ENCODE data around the gene TRAF5.
"Not testable (repeated sequence)": the region's sequence is repeated elsewhere in the genome, so short reads cannot be mapped to it uniquely, and the experiment has no call there.

TRAF5 gene, protein sequence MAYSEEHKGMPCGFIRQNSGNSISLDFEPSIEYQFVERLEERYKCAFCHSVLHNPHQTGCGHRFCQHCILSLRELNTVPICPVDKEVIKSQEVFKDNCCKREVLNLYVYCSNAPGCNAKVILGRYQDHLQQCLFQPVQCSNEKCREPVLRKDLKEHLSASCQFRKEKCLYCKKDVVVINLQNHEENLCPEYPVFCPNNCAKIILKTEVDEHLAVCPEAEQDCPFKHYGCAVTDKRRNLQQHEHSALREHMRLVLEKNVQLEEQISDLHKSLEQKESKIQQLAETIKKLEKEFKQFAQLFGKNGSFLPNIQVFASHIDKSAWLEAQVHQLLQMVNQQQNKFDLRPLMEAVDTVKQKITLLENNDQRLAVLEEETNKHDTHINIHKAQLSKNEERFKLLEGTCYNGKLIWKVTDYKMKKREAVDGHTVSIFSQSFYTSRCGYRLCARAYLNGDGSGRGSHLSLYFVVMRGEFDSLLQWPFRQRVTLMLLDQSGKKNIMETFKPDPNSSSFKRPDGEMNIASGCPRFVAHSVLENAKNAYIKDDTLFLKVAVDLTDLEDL

DNA sequence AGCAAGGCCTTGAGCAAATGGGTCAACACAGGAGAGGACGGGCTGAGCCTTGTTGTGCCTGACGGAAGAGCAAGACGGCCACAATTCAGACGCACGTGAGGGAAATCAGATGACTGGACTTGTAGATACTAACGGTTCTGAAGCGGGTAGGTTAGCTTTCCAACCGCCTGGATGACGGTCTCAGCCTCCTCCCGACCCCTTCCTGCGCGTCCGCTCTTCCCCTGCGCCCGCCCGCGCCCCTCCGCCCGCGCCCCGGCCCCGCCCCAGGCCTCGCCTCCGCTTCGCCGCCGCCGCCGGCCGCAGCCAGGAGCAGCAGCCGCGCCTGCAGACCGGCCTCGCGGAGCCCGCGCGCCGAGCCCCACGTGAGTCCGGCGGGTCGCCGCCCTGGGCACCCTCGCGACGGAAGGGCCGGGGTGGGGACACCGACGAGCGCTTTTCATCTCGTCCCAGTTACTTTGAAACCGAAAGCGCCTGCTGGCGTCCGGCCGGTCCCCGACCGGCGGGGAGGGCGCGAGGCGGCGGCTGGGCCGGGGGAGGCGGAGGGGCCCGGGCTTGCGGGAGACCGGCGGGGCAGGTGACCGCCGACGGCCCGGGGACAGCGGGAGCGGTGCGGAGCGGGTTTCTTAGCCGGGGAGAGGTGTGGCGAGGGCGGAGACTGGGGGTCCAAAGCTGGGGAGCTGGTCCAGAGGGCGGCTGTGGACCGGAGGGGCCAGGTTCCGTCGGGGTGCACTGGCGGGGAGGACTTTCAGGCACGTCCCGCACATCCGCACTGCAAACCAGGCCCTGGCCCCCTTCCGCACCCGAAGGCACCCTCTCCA lies at the start of gene TRAF5:
Gene TRAF5, plus strand, starts transcription at position 306 of the 818 bp plus-strand sequence. CDS start 26,407 bp downstream, outside the sequence.
- peak; percentile 31 for DNase-seq (ENCODE audit: low spot score)

DNA sequence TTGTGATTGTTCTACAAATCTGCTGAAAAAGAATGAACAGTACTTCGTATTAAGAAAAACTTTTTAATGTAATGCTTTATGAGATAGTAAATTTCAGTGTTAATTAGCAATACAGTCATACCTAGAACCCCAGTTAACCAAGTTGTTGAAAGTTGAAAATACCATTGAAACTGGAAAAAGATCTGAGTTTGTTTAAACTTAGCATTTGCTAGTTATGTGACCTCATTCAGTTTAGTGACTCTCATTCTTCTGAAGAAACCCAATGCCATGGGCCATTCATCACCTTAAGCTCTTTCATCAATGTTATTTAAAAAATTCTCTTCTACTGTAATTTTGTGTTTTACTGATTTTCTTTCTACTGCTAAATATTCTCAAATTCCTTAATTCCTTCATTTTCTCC lies 47.3 kb upstream of the TRAF5 start:
- no peak for DNase-seq (ENCODE audit: low spot score)

DNA sequence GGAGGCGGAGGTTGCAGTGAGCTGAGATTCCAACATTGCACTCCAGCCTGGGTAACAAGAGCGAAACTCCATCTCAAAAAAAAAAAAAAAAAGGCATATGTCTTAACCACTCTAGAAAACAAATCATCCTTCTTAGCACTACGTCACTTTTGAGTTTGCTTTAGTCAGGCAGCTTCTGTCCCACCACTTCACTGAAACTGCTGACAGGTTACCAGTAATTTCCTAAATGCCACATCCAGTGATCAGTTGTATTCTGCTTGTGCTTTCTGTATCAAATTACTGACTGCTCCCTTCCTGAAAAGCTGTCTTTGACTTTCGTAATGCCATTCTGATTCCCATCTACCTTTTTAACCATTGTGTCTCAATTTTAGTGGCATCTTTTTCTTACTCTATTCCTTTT lies 45.7 kb upstream of the TRAF5 start:
- no peak for DNase-seq (ENCODE audit: low spot score)

DNA sequence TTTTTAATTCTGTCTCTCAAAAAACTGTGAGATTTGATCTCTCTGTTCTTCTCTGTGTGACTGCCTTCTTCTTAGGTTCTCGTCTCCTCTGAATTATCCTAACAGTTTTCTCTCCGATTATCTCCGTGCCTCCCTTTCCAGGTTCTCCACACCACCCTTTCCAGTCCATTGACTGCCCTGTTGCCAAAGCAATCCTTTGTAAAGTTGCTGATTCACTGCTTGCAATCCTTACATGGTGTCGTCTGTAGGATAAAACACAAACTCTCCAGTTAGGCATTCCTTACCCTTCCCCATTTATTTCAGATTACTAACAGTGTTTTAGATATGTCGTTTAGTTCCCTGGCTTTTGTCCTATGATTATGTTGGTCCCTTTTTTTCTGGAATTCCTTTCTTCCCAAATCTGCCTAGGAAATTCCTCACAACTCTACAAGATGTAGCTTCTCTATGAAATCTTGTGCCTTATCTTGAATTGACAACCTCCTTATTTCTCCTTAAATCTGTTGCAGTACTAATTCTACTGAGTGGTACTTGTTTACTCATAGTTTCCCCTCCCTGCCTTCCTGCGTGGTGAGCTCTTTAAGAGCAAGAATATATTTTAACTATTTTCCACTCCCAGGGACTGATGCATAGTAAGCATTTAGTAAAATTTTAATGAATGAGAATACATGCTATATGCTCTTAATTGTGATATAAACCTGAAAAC lies 45.2 kb upstream of the TRAF5 start:
- no peak for DNase-seq (ENCODE audit: low spot score)

DNA sequence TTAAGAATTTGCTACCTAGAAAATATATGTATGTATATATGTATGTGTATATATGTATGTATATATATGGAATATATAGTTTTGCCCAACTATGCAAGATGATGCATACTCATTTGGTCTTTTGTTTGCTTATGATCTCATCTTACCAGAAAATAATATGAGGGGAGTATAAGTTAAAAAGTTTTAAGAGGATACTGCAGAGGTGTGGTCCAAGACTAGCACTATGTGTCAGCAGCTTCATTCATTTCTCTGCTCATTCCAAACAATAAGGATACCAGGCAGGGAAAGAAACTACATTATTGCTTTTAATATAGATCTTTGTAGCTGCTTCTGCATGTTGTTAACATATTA lies 44.6 kb upstream of the TRAF5 start:
- DNase-seq (ENCODE audit: low spot score) = no peak

DNA sequence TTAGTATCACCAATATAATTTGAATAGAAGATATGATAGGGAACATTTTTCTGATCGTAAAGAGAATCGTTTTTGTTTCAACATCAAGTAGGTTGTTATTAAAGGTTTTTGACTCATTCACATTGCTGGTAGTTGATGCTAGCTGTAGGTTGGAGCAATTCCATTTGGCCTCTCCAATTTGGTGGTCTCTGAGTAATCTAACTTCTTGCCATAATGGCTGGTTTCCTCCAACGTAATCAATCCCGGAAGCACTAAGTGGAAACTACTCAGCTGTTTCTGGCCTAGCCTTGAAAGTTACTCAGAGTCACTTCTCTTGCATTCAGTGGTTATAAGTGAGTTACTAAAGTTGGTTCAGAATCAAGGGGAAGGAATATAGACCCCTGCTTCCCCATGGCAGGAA lies 41.4 kb upstream of the TRAF5 start:
- no peak for DNase-seq (ENCODE audit: low spot score)

DNA sequence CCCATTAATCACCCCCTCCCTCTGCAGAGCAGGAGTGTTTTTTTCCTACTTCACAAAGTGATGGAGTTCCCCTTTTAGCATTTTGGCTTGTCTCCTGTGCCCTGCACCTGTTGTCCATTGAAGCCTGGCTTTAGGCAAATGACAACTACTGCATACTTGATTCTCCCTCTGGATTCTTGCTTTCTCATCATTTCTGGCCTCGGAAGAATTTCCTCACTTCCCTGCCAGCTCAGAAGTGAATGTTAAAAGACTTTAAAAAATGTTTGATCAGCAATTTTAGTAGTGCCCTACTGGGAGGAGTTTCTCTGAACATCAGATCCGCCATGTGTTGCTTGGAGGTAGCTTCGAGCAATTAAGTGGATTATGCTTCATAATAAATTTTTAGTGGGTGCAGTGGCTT lies 39.4 kb upstream of the TRAF5 start:
- DNase-seq (ENCODE audit: low spot score) = no peak

DNA sequence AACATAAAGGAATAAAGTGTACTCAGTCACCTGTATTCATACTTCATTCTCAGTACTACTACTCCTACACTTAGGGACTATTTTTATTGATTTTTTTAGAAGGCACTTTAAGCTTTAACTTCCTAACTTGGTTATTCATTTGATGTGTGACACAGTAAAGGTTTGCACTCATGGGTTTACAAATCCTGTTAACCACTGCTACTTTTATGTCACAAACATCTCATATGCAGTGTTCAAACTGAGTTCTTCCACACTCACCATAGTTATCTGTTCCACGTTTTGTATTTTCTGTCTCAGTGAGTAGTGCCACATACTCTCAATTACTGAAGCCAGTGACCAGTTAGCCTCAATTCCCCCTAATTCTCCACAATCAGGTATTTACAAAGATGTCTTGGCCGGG lies 34.2 kb upstream of the TRAF5 start:
- no peak for DNase-seq (ENCODE audit: low spot score)

DNA sequence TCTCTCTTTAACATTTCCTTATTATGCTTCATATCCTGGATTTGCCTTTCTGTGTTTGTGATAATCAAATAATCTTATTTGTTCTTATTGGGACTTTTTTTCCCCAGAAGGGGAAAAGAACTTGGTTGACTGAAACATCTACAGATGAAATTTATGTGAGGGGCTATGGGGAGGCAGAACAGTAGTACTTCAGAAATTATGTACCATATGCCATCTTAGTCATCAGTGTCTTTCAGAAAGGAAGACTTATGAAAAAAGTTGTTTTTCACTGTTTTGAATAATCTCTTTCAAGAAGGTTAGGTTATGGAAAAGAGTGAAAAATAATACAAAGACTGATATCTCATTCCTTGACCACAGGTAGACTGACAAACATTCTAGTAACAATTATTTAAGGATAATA lies 30.2 kb upstream of the TRAF5 start:
- DNase-seq (ENCODE audit: low spot score) = no peak

DNA sequence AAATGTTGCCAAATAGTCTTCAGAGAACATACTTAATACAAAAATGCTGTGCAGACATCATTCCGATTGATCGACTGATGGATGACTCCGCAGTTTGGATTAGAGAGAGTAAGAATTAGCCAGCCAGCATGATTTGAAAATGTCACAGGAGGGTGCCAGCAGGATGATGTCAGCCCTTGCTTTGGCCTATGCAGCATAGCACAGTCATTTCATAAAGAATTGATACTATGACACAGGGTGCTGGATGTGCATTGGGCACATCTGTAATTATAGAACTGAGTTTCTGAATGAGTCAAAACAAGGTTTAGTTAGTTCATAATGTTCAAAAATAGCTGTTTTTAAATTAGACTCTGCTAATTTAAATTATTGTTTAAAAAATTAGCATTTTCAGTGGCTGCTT lies 21.6 kb upstream of the TRAF5 start:
- DNase-seq (ENCODE audit: low spot score) = no peak

DNA sequence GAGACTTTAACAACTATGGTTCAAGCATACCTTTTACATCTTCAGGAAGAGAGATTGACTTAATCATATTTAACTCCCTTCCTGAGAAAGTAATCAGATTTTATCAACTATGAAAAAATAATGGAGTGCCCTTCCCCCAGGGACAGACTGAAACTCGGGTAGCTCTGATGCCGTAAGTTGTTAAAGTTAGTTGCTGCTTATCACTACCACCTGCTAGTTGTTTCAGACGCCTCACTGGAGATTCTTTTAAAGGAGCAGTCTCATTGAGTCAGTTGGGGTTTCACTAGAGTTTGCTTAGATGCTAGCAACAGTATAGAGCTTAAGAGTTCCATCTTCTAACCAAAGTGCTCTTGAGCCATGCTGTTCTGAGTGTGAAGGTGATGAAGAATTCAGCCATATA lies 17.0 kb upstream of the TRAF5 start:
- DNase-seq (ENCODE audit: low spot score) = no peak

DNA sequence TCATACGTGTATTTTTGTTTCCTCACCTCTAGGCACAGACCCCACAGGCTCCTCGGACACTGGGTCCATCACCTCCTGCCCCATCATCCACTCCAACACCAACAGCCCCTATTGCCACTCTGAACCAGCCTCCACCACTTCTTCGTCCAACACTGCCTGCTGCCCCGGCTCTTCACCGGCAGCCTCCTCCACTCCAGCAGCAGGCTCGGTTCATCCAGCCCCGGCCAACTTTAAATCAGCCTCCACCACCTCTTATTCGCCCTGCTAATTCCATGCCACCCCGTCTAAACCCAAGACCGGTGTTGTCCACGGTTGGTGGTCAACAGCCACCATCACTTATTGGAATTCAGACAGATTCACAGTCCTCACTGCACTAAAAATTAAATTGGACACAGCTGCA lies 13.2 kb upstream of the TRAF5 start:
- DNase-seq (ENCODE audit: low spot score) = no peak

DNA sequence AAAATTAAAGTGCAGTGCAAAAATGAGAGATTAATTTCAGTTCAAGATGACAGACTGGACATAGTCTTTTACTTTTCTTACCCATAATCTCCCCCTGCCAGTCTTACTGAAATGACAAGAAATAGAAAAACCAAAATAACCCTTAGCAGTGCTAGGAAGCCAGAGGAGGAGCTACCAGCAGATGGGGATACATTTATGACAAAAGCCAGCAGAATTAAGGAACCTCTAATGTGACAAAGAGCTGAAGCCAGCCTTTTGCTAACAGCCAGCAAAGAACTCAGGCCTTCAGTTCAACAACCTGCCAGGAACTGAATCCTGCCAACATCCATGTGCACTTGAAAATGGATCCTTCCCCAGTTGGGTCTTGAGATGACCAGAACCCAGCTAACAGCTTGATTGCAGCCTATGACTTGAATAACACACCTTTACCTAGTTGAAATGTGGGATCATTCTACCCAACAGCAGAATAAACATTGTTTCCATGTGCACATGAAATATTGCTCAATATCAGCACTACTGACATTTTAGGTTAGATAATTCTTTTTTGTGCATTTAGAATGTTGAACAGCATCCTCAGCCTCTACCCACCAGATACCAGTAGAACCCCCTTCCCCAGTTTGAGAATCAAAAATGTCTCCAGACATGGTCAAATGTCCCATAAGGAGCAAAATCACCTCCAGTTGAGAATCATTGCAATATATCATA lies 7.9 kb upstream of the TRAF5 start:
- no peak for DNase-seq (ENCODE audit: low spot score)

DNA sequence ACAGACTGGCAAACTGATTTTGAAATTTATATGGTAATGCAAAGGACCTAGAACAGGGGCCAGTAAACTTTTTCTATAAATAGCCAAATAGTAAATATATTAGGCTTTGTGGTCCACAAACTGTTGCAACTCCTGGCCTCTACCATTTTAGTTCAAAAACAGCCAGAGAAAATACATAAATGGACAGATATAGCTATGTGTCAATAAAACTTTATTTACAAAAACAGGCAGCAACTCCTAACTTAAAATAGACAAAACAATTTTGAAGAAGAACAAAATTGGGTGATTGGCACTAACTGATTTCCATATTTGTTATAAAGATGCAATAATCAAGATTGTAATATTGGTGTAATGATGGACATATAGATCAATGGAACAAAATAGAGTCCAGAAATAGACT lies 6.7 kb upstream of the TRAF5 start:
- no peak for DNase-seq (ENCODE audit: low spot score)

DNA sequence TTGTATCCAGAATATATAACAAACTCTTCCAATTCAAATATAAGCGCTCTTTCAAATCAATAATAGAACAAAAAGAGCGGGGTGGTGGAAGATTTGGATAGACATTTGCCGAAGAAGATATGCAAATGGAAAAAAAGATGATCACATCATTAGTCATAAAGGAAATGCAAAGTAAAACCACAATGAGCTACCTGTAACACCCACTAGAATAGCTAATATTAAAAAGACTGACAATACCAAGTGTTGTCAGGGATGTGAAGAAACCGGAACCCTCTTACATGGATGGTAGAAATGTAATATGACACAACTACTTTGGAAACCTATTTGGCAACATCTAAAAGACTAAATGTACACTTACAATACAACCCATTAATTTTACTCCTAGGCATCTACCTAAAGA lies 5.7 kb upstream of the TRAF5 start:
- DNase-seq (ENCODE audit: low spot score) = no peak

DNA sequence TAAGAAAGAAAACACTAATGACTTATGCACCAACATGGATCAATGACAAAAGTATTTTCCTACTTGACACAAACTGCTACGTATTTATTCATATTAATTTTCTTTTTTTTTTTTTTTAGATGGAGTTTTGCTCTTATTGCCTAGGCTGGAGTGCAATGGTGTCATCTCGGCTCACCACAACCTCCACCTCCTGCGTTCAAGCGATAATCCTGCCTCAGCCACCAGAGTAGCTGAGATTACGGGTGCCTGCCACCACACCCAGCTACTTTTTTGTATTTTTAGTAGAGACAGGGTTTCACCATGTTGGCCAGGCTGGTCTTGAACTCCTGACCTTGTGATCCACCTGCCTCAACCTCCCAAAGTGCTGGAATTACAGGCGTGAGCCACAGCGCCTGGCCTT lies 5.0 kb upstream of the TRAF5 start:
- DNase-seq (ENCODE audit: low spot score) = not testable (repeated sequence)

DNA sequence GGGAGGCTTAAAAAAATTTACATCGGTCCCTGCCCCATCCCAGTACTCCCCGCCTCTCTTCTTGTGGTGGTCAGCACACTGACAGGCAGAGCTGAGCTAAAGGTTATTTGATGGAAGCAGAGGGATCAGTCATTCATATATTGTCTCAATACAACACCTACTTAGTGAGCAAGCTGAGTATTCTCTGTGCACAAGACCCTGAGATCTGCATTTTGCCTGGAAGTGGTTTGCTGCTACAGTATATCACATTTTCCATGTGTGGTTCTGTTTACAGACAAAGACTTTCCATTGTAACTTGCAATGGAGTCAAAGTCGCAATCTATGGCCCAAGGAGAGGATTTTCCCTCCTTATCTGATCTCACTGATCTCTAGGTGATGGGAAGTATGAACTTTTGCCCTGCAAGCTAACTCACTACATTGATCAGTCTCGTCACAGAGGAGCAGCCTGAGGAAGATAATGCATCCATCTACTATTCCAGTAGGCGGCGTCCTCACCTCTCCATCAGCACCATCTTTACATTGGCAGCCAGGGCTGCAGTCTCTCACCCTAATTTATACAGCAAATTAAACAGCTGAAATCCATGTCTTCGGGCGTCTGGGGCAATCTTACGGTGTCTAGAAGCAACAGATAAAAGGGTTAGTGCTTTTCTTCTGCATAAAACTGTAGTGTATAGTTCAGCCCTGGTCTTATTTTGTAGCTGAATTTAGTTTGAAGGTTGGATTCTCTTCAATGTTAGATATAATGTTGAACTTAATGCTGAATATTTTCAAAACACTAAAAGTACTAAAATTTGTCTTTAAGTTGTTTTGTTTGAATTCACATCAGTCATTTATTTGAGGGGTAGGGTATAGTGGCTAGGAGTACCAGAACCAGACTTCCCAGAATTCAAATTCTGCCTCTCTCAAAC lies 3.2 kb upstream of the TRAF5 start:
- DNase-seq (ENCODE audit: low spot score) = peak; percentile 72

DNA sequence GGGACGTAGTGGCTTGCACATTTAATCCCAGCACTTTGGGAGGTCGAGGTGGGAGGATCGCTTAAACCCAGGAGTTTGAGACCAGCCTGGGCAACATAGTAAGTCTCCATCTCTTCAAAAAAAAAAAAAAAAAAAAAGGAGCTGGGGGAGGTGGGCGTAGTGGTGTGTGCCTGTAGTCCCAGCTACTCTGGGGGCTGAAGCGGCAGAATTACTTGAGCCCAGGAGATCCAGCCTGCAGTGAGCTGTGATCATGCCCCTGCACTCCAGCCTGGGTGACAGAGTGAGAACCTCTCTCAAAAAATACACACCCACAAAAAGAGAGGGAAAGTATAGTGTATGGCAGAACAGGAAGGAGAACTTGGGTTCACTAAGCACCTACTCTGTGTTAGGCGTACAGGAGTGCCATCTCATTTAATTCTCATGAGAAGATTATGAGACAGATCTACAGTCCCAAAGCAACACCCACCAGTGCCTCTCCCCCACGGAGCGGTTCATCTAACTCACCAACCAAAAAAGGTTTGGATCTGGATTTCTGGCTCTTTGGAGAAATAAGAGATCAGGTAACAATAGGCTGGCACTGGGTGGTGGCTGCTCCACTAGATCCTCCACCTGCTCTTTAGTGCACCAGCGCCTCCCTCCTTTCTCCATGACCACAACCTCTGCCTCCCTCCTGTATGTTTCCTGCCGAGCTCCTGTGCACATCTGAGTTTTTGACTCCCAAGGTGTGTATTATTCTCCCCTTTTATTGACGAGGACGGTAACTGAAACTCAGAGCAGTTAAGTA lies 1.4 kb upstream of the TRAF5 start:
- DNase-seq (ENCODE audit: low spot score) = no peak

DNA sequence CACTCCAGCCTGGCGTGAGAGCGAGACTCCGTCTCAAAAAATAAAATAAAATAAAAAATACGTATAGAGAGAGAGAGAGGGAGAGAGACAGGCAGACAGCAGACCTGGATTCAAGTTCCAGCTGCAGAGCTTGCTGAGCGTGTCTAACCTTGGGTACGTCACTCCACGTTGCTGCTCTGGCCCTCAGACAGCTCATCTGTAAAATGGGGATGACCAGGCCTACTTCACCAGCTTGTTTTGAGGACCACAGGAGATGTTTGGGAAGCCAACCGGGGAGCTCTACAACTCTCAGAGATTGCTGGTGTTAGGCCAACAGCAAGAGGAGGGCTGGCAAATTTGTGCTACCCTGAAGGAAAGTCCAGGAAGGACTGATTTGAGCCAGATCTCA lies 499 bp upstream of the TRAF5 start:
- no peak for DNase-seq (ENCODE audit: low spot score)

DNA sequence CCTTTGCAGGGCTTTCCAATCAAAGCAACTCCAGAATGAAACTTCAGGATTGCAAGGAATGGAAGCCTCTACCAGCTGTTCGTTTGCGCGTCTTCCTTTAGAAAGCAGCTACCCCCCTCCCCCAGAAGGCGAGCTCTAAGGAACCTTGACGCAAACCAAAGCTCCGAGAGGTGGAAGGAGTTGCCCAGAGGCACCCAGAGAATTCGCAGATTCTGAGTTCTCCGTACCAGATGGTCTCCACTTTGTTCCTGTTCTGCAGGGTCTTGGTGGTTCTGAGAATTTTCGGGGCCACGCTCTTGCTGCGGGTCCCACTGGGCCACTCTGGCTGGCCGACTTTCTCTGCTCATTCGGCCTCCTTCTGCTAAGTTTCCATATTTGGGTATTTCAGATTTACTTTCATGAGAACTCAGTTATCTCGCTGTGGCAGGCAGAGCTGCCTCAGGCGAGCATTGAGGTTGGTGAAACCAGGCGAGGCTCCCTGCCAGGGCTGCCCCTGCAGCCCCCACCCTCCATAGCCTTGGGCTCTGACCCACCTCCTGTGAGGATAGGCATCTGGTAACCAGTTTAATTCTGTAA lies 801 bp downstream of the TRAF5 start:
- DNase-seq (ENCODE audit: low spot score) = no peak
